Activated CD4-positive, alpha-beta T cell treated with anti-CD3 and anti-CD28 coated beads, Interleukin-10, Interleukin-2, amounts not matched to agents 100 ng/mL and 50 ng/mL, durations not matched to agents 16 hours and 8 hours (primary cell): ENCODE measurements around the gene SLC4A5.

Experiments used
- DNase-seq: peaks from one replicate; pipeline ENCODE4 v3.0.0-alpha.2; 2020

Gene SLC4A5

GRCh38 chr2:74343316-74343715 lies at the start of gene SLC4A5:
Gene SLC4A5, minus strand, starts transcription at chr2:74343416. Its CDS starts 28,393 bp downstream, at chr2:74315023.
- no peak for DNase-seq

DNA sequence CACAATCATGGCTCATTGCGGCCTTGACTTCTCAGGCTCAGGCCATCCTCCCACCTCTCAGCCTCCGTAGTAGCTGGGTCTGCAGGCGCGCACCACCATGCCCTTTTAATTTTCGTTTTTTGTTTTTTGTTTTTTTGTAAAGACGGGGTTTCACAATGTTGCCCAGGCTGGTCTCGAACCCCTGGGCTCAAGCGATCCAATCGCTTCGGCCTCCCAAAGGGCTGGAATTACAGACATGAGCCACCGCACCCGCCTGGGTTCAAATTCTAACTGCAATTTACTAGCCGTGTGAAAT lies 49.2 kb upstream of the SLC4A5 start:
- DNase-seq = no peak

DNA sequence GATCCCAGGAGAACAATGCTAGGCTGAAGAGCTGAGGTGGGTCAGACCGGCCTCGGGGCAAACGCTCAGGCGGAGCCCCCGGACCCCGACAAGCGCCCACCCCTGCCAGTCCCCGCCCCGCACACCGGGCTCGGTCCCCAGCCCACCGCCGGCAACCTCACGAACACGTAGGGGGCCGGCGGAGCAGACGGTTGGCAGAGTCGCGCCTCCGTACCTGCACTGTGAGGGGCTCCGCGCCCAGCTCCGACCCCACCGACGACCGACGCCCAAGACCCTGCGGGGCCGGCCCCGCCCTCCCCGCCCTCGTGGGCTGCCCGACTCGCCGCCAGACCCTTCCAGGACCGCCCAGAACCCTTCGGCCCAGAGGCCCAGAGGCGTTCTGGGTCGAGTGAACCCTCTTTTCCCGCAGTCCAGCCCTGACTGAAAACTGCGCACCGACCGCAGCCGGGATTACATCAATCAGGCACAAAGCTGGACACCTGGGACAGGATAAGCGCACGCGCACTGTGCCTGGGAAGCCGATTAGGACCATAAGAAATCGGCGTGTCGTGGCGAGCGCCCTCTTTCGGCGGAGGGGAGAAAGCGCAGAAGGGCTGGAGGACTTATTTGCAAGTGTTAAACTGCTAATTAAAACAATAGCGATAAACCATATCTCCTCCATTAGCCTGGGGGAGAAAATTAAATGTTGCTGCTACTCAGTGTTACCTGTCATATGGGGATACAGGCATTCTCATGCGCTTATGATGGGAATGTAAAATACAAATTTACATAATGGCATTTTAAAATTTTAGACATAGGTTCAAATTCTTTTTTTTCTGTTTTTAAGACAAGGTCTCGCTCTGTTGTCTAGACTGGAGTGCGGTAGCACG lies 48.6 kb upstream of the SLC4A5 start:
- DNase-seq = peak; percentile 96

DNA sequence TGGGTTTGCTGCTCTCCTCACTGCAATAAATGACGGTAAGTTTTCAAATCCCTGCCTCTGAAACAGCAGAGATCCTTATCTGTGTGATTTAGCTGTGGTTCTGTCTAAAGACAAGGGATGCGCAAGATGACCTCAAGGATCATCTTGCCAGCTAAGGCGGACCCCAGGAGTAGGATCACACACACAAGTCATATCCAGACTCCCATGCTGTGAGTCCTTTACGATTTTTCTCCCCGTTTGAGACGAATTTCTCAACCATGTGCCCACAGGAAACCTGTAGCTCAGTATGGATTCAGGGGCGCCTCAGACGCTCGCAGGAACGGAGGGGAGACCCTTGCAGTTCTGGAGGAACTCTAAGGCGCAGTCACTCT lies 48.0 kb upstream of the SLC4A5 start:
- peak; percentile 28 for DNase-seq

DNA sequence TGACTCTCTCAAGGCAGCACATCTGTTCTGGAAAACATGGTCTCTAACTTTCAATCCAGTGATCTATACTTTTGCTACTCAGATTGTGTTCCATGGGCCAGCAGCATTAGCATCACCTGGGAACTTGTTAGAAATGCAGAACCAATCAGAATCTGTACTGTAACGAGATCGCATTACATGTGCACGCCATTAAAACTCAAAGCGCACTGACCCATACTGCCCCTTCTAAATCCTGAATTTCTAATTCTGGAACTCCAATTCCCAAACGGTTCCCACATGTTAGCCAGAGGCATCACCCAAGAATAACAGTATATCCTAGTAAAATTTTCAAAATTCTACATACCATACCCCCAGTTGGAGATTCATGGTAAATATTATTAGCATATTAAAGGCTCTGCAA lies 47.4 kb upstream of the SLC4A5 start:
- DNase-seq = no peak

- peak; percentile 63 for DNase-seq
Measured at GRCh38 chr2:74387346-74387745, 44.1 kb upstream of the SLC4A5 start.

DNA sequence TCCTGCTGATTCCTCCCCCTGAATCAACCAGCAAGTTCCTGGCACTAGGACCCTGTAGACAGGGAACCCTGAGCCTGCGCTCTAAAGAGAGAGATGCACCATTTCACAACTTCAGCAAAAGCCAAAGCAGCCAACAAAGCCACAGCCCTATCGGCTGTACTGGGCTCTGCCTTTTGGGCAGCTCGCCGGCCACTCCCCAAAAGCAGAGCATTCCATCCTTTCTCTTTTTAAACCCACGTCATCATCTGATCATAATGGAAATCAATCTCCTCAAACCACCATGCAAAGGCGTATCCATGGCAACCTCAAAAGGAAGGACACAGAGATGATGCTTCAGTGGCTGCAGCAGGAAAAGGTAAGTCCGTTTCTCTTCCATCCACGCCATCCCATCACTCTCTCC lies 42.2 kb upstream of the SLC4A5 start:
- DNase-seq = no peak

GRCh38 chr2:74384051-74384450 lies 40.8 kb upstream of the SLC4A5 start:
- no peak for DNase-seq

GRCh38 chr2:74383254-74383653 lies 40.0 kb upstream of the SLC4A5 start:
- no peak for DNase-seq

- no peak for DNase-seq
Measured at GRCh38 chr2:74381751-74382150, 38.5 kb upstream of the SLC4A5 start.

GRCh38 chr2:74379851-74380789 lies 36.9 kb upstream of the SLC4A5 start, which contains the start of gene DCTN1:
Gene DCTN1, minus strand, starts transcription at chr2:74380311. Its CDS starts 274 bp downstream, at chr2:74380037.
- DNase-seq = peak; percentile 19

GRCh38 chr2:74378007-74378406 lies 34.8 kb upstream of the SLC4A5 start:
- DNase-seq = no peak

DNA sequence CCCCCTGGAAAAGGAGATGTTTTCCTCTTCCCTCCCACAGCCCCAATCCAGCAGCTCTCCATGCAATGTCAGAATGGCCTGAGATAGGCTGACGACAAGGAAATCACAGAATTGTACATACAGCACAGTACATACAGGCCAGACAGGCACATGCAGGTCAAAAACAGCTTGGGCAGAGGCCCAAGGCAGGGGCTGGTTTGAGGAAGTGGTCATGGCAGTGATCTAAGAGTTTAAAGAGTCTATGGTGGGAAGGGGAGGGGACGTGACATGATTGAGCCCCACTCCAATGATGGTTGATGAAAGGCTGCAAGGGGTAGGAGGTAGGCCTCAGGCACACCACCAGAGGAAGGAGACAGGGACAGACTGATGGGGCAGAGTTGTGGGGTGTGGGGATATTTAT lies 32.6 kb upstream of the SLC4A5 start:
- no peak for DNase-seq

DNA sequence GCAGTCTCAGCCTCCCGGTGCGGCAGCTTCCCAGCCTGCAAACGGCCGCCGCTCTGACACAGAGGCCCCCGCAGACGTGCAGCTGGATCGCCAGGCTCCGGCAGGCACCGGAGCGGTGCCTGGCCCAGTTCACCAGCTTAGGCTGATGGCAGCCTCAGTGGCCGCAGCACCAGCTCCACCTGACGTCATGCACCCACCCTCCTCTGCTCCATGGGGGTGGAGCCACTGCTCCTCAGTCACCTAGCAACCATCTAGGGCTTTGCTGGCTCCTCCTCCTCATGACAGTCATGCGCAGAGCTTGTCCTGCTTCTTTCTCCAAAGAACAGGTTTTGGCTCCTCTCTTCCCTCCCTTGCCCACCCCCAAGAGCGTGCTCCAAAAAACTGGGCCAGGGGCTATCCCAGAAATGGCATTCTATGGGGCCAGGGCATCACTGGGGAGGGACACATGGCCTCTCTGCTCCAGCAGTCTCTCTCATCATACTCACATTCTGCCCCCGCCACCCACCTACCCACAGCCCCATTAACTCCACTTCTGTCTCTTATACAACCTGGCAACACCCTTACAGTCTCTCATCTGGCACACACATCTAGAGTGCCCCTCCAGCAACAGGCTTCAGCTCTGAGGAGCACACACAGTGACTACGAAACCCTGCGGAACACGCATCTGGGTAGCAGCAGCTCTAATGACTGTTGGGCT lies 31.4 kb upstream of the SLC4A5 start:
- no peak for DNase-seq

DNA sequence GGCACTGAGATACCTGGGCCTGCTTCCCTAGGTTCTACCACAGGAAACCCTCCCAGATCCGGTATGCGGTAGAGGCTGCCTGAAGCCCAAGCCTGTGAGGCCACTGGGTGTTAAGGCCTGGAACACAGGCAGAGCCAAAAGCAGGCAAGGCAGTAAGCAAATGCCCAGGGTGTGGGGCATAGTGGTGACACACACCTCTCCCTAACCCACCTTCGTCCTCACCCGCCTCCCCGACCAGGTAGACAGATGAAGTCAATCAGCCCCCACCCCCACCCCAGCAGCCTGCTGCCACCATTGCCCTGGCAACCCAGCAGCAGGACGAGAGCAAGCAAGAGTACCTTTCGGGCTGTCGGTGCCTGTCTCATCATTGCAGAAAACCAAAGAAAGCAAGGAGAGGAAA lies 30.8 kb upstream of the SLC4A5 start:
- DNase-seq = no peak

GRCh38 chr2:74373221-74373676 lies 30.0 kb upstream of the SLC4A5 start:
- no peak for DNase-seq

- DNase-seq = no peak
Measured at GRCh38 chr2:74372674-74373073, 29.5 kb upstream of the SLC4A5 start.

GRCh38 chr2:74371421-74371820 lies 28.2 kb upstream of the SLC4A5 start:
- DNase-seq = no peak

- DNase-seq = no peak
Measured at GRCh38 chr2:74369976-74370375, 26.8 kb upstream of the SLC4A5 start.

DNA sequence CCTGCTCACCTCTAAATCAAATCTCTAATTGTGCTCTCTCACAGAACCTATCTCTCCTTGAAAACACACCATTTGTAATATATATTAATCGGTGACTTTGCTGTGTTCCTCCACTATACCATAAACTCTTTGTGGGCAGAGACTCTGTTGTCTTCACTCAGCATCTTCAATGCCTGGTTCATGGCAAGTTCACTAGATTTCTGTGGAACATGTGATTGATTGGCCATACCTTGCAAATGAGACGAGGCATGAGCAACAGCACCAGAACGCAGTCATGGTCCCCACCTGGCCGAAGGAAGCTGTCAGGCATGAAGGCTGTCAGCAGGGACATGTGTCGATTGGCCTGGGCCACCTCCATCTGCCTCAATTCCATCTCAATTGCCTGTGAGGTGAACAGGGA lies 25.3 kb upstream of the SLC4A5 start:
- no peak for DNase-seq

- DNase-seq = no peak
Measured at GRCh38 chr2:74367789-74368188, 24.6 kb upstream of the SLC4A5 start.

- no peak for DNase-seq
Measured at GRCh38 chr2:74366036-74366435, 22.8 kb upstream of the SLC4A5 start.
